Neuronal stem cell (in vitro differentiated cells): Measurements from ENCODE around the gene MVP.
A peak's percentile ranks its signal among the peaks of the same experiment; 100 is the strongest.

Source experiments
- DNase-seq: peaks from one replicate; pipeline ENCODE4 v3.0.0-alpha.2; 2013; ENCODE audit warnings: low spot score
- H2AFZ ChIP-seq: one replicate; pipeline ENCODE4 v1.6.1; 2013; ENCODE audit warnings: mild to moderate bottlenecking, low read length, inconsistent platforms
- H2AK5ac ChIP-seq: 2 replicates; pipeline ENCODE4 v1.6.1; 2013; ENCODE audit warnings: low read depth, mild to moderate bottlenecking, inconsistent platforms, low read length, moderate library complexity, mixed read lengths
- H2BK120ac ChIP-seq: 2 replicates; pipeline ENCODE4 v1.6.1; 2013; ENCODE audit warnings: low read depth, mild to moderate bottlenecking, inconsistent platforms, low read length, moderate library complexity, mixed read lengths
- H2BK12ac ChIP-seq: one replicate; pipeline ENCODE4 v1.6.1; 2013; ENCODE audit warnings: low read length, inconsistent platforms
- H2BK15ac ChIP-seq: 2 replicates; pipeline ENCODE4 v1.6.1; 2013; ENCODE audit warnings: mild to moderate bottlenecking, low read length, inconsistent platforms, mixed read lengths
- H2BK5ac ChIP-seq: one replicate; pipeline ENCODE4 v1.6.1; 2013; ENCODE audit warnings: inconsistent platforms, mild to moderate bottlenecking, low read length, moderate library complexity
- H3K14ac ChIP-seq: one replicate; pipeline ENCODE4 v1.6.1; 2013; ENCODE audit warnings: low read length, inconsistent platforms
- H3K18ac ChIP-seq: 2 replicates; pipeline ENCODE4 v1.6.1; 2013; ENCODE audit warnings: low read length, inconsistent platforms
- H3K23ac ChIP-seq: 2 replicates; pipeline ENCODE4 v1.6.1; 2013; ENCODE audit warnings: low read depth, mild to moderate bottlenecking, mixed read lengths, low read length, inconsistent platforms; ENCODE audit not compliant: poor library complexity
- H3K27ac ChIP-seq: replicated peaks from 3 replicates; pipeline ENCODE4 v1.5.1; 2013; ENCODE audit warnings: low read length, inconsistent platforms
- H3K27me3 ChIP-seq, 3 experiments: 2 replicates each; pipeline ENCODE4 v1.6.1; 2013; ENCODE audit warnings: low read length in 3 of 3, mild to moderate bottlenecking in 2 of 3, inconsistent platforms in 1 of 3, low read depth in 1 of 3, mixed read lengths in 1 of 3, moderate library complexity in 1 of 3; ENCODE audit not compliant: control insufficient read depth in 3 of 3, insufficient read depth in 3 of 3
- H3K36me3 ChIP-seq, 2 donors: replicated peaks in 1 of 2; 2 replicates each; pipeline ENCODE4 v1.6.1; 2013; ENCODE audit warnings: low read length in 2 of 2; ENCODE audit not compliant: control insufficient read depth in 2 of 2, insufficient read depth in 2 of 2
- H3K4ac ChIP-seq: 2 replicates; pipeline ENCODE4 v1.6.1; 2013; ENCODE audit warnings: inconsistent platforms, mild to moderate bottlenecking, low read length, moderate library complexity
- H3K4me1 ChIP-seq, 2 donors: 1 replicate in 1 of 2; 2 replicates in 1 of 2; pipeline ENCODE4 v1.6.1; 2013; ENCODE audit warnings: low read length in 2 of 2, low read depth in 1 of 2; ENCODE audit not compliant: control insufficient read depth in 2 of 2, insufficient read depth in 1 of 2
- H3K4me2 ChIP-seq: one replicate; pipeline ENCODE4 v1.6.1; 2013; ENCODE audit warnings: mild to moderate bottlenecking, low read length, inconsistent platforms; ENCODE audit not compliant: insufficient read depth, poor library complexity, severe bottlenecking
- H3K4me3 ChIP-seq, 2 donors: 2 replicates each; pipeline ENCODE4 v1.5.1; 2013; ENCODE audit warnings: low read length in 2 of 2, mild to moderate bottlenecking in 2 of 2, inconsistent platforms in 1 of 2, moderate library complexity in 1 of 2
- H3K79me1 ChIP-seq: one replicate; pipeline ENCODE4 v1.6.1; 2013; ENCODE audit warnings: low read depth, mild to moderate bottlenecking, inconsistent platforms, low read length, moderate library complexity
- H3K9ac ChIP-seq: one replicate; pipeline ENCODE4 v1.6.1; 2013; ENCODE audit warnings: mild to moderate bottlenecking, low read depth, low read length, inconsistent platforms; ENCODE audit not compliant: poor library complexity
- H3K9me3 ChIP-seq, 2 donors: replicated peaks in 1 of 2; 2 replicates each; pipeline versions ENCODE3 to v1.6.1; 2013; ENCODE audit warnings: low read length in 2 of 2, mild to moderate bottlenecking in 2 of 2, inconsistent platforms in 1 of 2, low read depth in 1 of 2, mixed read lengths in 1 of 2, moderate library complexity in 1 of 2; ENCODE audit not compliant: control insufficient read depth in 2 of 2, insufficient read depth in 1 of 2
- H4K8ac ChIP-seq: one replicate; pipeline ENCODE4 v1.6.1; 2013; ENCODE audit warnings: low read depth, mild to moderate bottlenecking, inconsistent platforms, low read length, moderate library complexity
- H4K91ac ChIP-seq: one replicate; pipeline ENCODE4 v1.6.1; 2013; ENCODE audit warnings: low read length, low read depth, mild to moderate bottlenecking, inconsistent platforms; ENCODE audit not compliant: poor library complexity
- WGBS, 2 donors: extraction: QIAGEN DNeasy Blood & Tissue Kit; methylation state at CpG; one replicate each; pipeline ENCODE4 v1.1.7; 2013; ENCODE audit warnings: missing lambda C conversion rate in 2 of 2, mixed read lengths in 1 of 2; ENCODE audit not compliant: insufficient read length in 2 of 2, insufficient replicate concordance in 1 of 2; ENCODE audit errors: extremely low coverage in 2 of 2; 5-methylcytosine and 5-hydroxymethylcytosine counted together

MVP gene

DNA sequence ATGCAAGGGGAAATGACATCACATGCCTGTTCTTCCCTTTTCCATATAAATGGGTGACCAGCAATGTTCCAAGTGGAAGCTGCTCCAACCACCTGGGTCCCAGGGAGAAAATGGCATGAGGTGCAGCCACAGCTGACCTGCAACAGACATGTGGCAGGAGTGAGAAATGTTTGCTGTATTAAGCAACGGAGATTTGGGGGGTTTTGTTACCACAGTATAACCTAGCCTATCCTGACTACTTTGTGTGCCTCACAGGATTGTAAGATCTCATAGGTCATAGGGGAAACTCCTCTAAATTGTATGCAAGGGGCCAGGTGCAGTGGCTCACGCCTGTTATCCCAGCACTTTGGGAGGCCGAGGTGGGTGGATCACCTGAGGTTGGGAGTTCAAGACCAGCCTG is 30.7 kb downstream of the MVP start:
- no peak overlapping the region for H3K18ac ChIP-seq
- H2BK12ac ChIP-seq: no peak overlapping the region
- H2AK5ac ChIP-seq: no peak overlapping the region
- H3K23ac ChIP-seq: no peak overlapping the region
- peaks cover 0 to 3% of the 10 kb centered on the region in 2 donors for H3K4me1 ChIP-seq
- no peak overlapping the region for H3K4me2 ChIP-seq
- H4K91ac ChIP-seq: no peak overlapping the region
- no peak overlapping the region for H2BK15ac ChIP-seq
- DNase-seq: no peak
- no peak overlapping the region for H3K9ac ChIP-seq
- no peak overlapping the region for H2AFZ ChIP-seq
- H3K27me3 ChIP-seq: no peaks in the 10 kb centered on the region
- H2BK120ac ChIP-seq: no peak overlapping the region
- no peak overlapping the region for H3K4ac ChIP-seq
- H2BK5ac ChIP-seq: no peak overlapping the region
- no peaks in the 10 kb centered on the region for H3K36me3 ChIP-seq
- no peaks in the 10 kb centered on the region for H3K9me3 ChIP-seq
- no peaks in the 10 kb centered on the region for H3K79me1 ChIP-seq
- no peak overlapping the region for H3K27ac ChIP-seq
- WGBS, 2 donors: no CpG with 5 or more reads among the region's 3 CpGs
- H4K8ac ChIP-seq: no peak overlapping the region
- no peak overlapping the region for H3K4me3 ChIP-seq
- H3K14ac ChIP-seq: no peak overlapping the region

DNA sequence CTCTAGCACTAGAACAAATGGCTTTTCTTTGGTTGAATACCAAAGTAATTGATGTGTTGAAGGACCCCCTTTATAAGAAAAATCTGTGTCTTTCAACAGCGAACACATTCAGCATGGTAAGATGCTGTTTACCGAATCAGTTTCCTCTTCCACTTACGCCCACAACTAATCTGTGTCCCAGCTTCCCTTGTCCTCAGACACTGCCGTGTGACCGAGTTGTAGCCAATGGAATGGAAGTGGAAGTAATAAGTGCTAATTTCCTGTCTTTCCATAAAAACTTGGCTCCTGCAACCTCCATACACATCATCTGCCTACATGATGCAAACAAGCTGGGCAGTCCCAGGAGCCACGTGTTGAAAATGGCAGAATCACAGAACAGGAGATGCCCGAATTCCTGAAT is 32.4 kb downstream of the MVP start:
- Histone ChIP-seq H3K9ac (no peak overlapping the region), H3K4me1 (peaks cover 0 to 3% of the 10 kb centered on the region in 2 donors), H3K4ac (no peak overlapping the region), H3K23ac (no peak overlapping the region), H3K4me2 (no peak overlapping the region), H2AFZ (peak overlapping the region; percentile 45), H3K9me3 (no peaks in the 10 kb centered on the region), H3K79me1 (no peaks in the 10 kb centered on the region), H2BK120ac (no peak overlapping the region), H2BK15ac (no peak overlapping the region), H2BK12ac (no peak overlapping the region), H4K91ac (no peak overlapping the region), H2AK5ac (no peak overlapping the region), H3K14ac (no peak overlapping the region), H3K27ac (no peak overlapping the region), H3K36me3 (no peaks in the 10 kb centered on the region), H3K4me3 (no peak overlapping the region), H3K27me3 (no peaks in the 10 kb centered on the region), H3K18ac (no peak overlapping the region), H4K8ac (no peak overlapping the region), H2BK5ac (no peak overlapping the region)
- DNase-seq: no peak
- WGBS, 2 donors: no CpG with 5 or more reads among the region's 7 CpGs

DNA sequence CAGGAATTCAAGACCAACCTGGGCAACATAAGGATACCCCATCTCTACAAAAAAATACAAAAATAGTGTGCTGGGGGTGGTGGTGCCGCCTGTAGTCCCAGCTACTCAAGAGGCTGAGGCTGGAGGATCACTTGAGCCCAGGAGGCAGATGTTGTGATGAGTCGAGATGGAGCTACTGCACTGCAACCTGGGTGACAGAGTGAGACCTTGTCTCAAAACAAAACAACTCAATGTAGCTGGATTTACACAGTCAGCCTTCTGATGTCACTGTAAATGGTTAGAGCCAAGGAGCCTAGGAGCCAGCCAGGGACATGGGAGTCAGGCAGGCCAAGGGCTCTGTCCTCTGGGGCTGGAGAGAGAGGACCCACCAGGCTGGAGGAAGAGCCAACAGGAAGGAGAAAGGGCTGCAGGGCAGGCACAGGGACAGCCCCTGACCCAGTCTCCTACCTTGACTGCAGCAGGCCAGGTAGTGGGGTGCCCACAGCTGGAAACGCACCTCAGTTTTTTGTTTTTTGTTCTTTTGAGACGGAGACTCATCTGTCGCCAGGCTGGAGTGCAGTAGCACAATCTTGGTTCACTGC is 34.3 kb downstream of the MVP start:
- H3K36me3 ChIP-seq: peaks cover 10 to 12% of the 10 kb centered on the region in 2 donors
- H3K4me2 ChIP-seq: no peak overlapping the region
- H2AK5ac ChIP-seq: no peak overlapping the region
- no peak overlapping the region for H2BK15ac ChIP-seq
- H2BK12ac ChIP-seq: no peak overlapping the region
- no peaks in the 10 kb centered on the region for H3K9me3 ChIP-seq
- no peak overlapping the region for H3K14ac ChIP-seq
- H2BK120ac ChIP-seq: no peak overlapping the region
- H3K18ac ChIP-seq: no peak overlapping the region
- no peak overlapping the region for H2AFZ ChIP-seq
- H3K9ac ChIP-seq: no peak overlapping the region
- H3K23ac ChIP-seq: no peak overlapping the region
- WGBS, 2 donors: no CpG with 5 or more reads among the region's 5 CpGs
- no peak overlapping the region for H3K4ac ChIP-seq
- no peaks in the 10 kb centered on the region for H3K4me1 ChIP-seq
- H4K8ac ChIP-seq: no peak overlapping the region
- no peak for DNase-seq
- no peak overlapping the region for H3K27ac ChIP-seq
- no peaks in the 10 kb centered on the region for H3K27me3 ChIP-seq
- no peak overlapping the region for H2BK5ac ChIP-seq
- no peak overlapping the region for H4K91ac ChIP-seq
- H3K79me1 ChIP-seq: no peaks in the 10 kb centered on the region
- H3K4me3 ChIP-seq: no peak overlapping the region

DNA sequence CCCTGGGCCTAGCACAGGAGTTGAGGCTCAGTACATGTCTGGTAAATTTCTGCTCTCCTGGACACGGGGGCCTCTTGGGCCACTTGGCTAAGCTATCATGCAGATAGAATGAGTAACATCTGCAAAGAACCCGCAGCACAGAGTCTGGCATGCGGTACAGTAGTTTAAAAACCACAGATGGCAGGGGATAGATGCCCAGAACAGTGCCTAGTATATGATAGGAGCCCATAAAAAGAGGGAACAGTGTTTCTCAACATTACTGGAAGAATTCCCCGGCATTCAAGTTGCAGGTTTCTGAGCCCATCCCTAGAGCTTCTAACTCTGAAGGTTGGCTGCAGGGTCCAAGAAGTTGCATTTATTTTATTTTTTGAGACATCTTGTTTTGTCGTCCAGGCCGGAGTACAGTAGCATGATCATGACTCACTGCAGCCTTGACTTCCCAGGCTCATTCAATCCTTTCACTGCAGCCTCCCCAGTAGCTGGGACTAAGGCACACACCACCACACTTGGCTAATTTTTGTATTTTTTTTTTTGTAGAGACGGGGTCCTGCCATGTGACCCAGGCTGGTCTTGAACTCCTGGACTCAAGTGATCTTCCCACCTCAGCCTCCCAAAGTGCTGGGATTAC is 37.0 kb downstream of the MVP start:
- no peak overlapping the region for H4K91ac ChIP-seq
- H2BK15ac ChIP-seq: no peak overlapping the region
- no peak overlapping the region for H4K8ac ChIP-seq
- H3K23ac ChIP-seq: no peak overlapping the region
- no peak overlapping the region for H3K4me2 ChIP-seq
- H3K4ac ChIP-seq: no peak overlapping the region
- peaks cover 20 to 22% of the 10 kb centered on the region in 2 donors for H3K36me3 ChIP-seq
- no peak overlapping the region for H2BK5ac ChIP-seq
- H3K27me3 ChIP-seq: no peaks in the 10 kb centered on the region
- H3K4me3 ChIP-seq: no peak overlapping the region
- no peak overlapping the region for H2AK5ac ChIP-seq
- H3K4me1 ChIP-seq: peaks cover 3 to 5% of the 10 kb centered on the region in 2 donors
- no peak overlapping the region for H3K14ac ChIP-seq
- H2AFZ ChIP-seq: no peak overlapping the region
- no peak overlapping the region for H2BK120ac ChIP-seq
- no peak overlapping the region for H3K18ac ChIP-seq
- no CpG with 5 or more reads among the region's 7 CpGs for WGBS, 2 donors
- H3K27ac ChIP-seq: no peak overlapping the region
- H2BK12ac ChIP-seq: no peak overlapping the region
- DNase-seq: no peak
- no peaks in the 10 kb centered on the region for H3K9me3 ChIP-seq
- H3K9ac ChIP-seq: no peak overlapping the region
- peaks cover 7% of the 10 kb centered on the region for H3K79me1 ChIP-seq
